DMS53 (cell line): ENCODE results near the gene ZBTB42.

Source experiments
- DNase-seq: peaks from one replicate; lab custom pipeline; 2025; lab: John Stamatoyannopoulos, UW

The ZBTB42 gene

GRCh38 chr14:104800771-104801519, at the start of gene ZBTB42:
Gene ZBTB42, plus strand, starts transcription at chr14:104801101. Its CDS starts 97 bp downstream, at chr14:104801198.
- peak; percentile 94 for DNase-seq

GRCh38 chr14:104751539-104752422, 49.1 kb upstream of the ZBTB42 start:
- DNase-seq, result no peak

GRCh38 chr14:104752423-104752734, 48.5 kb upstream of the ZBTB42 start:
- no peak for DNase-seq

- peak; percentile 99 for DNase-seq
Observed at GRCh38 chr14:104752735-104753527, 48.0 kb upstream of the ZBTB42 start, which contains the start of gene SIVA1. Gene SIVA1, plus strand, starts transcription at chr14:104753147. Its CDS starts 55 bp downstream, at chr14:104753202.

- DNase-seq, result peak; percentile 39
Observed at GRCh38 chr14:104753528-104754212, 47.2 kb upstream of the ZBTB42 start.

- DNase-seq, result no peak
Observed at GRCh38 chr14:104754213-104754851, 46.6 kb upstream of the ZBTB42 start.

- DNase-seq, result no peak
Observed at GRCh38 chr14:104755621-104756020, 45.3 kb upstream of the ZBTB42 start.

GRCh38 chr14:104756477-104757237, 44.2 kb upstream of the ZBTB42 start:
- DNase-seq, result no peak

- DNase-seq, result no peak
Observed at GRCh38 chr14:104757238-104757585, 43.7 kb upstream of the ZBTB42 start.

GRCh38 chr14:104757681-104758392, 43.1 kb upstream of the ZBTB42 start:
- no peak for DNase-seq

- no peak for DNase-seq
Observed at GRCh38 chr14:104758981-104759969, 41.6 kb upstream of the ZBTB42 start.

GRCh38 chr14:104765517-104765916, 35.4 kb upstream of the ZBTB42 start:
- DNase-seq, result no peak

- no peak for DNase-seq
Observed at GRCh38 chr14:104766256-104766862, 34.5 kb upstream of the ZBTB42 start.

GRCh38 chr14:104766863-104767633, 33.9 kb upstream of the ZBTB42 start:
- DNase-seq, result no peak

- DNase-seq, result no peak
Observed at GRCh38 chr14:104767634-104767918, 33.3 kb upstream of the ZBTB42 start.

- peak; percentile 80 for DNase-seq
Observed at GRCh38 chr14:104768437-104769323, 32.2 kb upstream of the ZBTB42 start.
